Measurements from ENCODE around the gene HPSE2. TPM values are rescaled to one million over a fixed set of nuclear protein-coding genes. Genes with fewer than 3 reads are reported as not detected.

HPSE2 gene
- total RNA-seq, 1 donor from 2014 or later, result not detected

DNA sequence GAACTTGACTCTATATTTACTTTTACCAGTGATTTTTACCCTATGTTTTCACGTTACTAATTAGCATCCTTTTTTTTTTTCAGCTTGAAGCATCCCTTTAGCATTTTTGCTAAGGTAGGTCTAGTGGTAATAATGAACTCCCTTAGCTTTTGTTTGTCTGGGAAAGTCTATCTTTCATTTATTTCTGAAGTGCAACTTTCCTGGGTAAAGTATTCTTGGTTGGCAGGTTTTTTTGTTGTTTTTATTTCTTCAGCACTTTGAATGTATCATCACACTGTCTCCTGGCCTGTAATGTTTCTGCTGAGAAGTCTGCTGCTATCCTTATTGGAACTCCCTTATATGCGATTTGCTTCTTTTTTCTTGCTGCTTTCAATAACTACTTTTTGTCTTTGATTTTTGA lies 639.2 kb downstream of the HPSE2 start:
- DNase-seq (ENCODE audit: low spot score), result no peak
- Mint-ChIP-seq H3K36me3 (ENCODE audit: low read depth, unreplicated experiment) (no peaks in the 10 kb centered on the region), H3K27me3 (ENCODE audit: unreplicated experiment) (peaks cover 2% of the 10 kb centered on the region), H3K4me1 (ENCODE audit: unreplicated experiment) (no peaks in the 10 kb centered on the region), H3K9me3 (ENCODE audit: unreplicated experiment) (no peaks in the 10 kb centered on the region), H3K4me3 (ENCODE audit: unreplicated experiment) (no peak overlapping the region), H3K27ac (ENCODE audit: unreplicated experiment) (no peak overlapping the region)
- TF ChIP-seq, protein P1, sequence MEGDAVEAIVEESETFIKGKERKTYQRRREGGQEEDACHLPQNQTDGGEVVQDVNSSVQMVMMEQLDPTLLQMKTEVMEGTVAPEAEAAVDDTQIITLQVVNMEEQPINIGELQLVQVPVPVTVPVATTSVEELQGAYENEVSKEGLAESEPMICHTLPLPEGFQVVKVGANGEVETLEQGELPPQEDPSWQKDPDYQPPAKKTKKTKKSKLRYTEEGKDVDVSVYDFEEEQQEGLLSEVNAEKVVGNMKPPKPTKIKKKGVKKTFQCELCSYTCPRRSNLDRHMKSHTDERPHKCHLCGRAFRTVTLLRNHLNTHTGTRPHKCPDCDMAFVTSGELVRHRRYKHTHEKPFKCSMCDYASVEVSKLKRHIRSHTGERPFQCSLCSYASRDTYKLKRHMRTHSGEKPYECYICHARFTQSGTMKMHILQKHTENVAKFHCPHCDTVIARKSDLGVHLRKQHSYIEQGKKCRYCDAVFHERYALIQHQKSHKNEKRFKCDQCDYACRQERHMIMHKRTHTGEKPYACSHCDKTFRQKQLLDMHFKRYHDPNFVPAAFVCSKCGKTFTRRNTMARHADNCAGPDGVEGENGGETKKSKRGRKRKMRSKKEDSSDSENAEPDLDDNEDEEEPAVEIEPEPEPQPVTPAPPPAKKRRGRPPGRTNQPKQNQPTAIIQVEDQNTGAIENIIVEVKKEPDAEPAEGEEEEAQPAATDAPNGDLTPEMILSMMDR (IDR thresholded peaks at IDR 0.05; ENCODE audit: unreplicated experiment), result no peak

DNA sequence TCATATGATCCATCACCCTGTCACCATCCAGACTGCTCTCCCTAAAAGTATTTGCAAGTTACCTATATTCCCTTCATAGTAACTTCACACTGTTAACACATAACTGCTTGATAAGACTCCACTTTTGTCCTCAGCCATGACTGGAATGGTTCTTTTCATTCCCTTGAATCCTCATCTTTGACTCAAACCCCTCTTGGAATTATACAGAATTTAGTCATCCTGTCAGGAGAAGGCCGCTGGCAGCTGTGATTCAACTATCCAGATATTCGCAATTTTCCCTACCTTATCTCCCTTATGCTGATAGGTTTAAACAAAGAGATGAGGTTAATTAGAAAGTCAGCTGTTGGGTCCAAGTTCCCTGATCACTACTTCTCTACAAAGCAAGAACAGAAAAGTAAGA lies 646.0 kb downstream of the HPSE2 start:
- no peak overlapping the region for H3K4me3 Mint-ChIP-seq (ENCODE audit: unreplicated experiment)
- H3K36me3 Mint-ChIP-seq (ENCODE audit: low read depth, unreplicated experiment), result no peaks in the 10 kb centered on the region
- H3K27ac Mint-ChIP-seq (ENCODE audit: unreplicated experiment), result no peak overlapping the region
- TF ChIP-seq, protein P1 (IDR thresholded peaks at IDR 0.05; ENCODE audit: unreplicated experiment), result no peak
- no peak for DNase-seq (ENCODE audit: low spot score)
- H3K9me3 Mint-ChIP-seq (ENCODE audit: unreplicated experiment), result no peaks in the 10 kb centered on the region
- no peaks in the 10 kb centered on the region for H3K4me1 Mint-ChIP-seq (ENCODE audit: unreplicated experiment)
- no peaks in the 10 kb centered on the region for H3K27me3 Mint-ChIP-seq (ENCODE audit: unreplicated experiment)

DNA sequence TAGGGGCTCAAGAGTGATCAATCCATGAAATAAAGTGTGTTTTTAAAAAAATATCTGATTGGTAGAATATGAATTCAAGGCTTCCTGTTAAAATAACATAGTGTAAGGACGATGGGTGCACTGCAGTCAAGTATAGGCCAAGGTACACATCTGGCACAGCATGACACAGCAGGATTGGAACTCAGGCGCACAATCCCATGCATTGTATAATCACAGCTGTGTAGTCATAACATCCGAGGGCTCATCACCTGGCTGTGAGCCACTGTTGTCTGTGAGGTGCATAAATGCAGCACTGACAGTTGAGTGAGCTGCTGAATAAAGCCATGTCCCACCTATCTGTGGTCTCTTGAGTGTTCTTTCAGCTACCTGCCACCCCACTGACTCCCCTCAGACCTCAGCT lies 646.6 kb downstream of the HPSE2 start:
- Mint-ChIP-seq H3K27ac (ENCODE audit: unreplicated experiment) (no peak overlapping the region), H3K4me1 (ENCODE audit: unreplicated experiment) (no peaks in the 10 kb centered on the region), H3K9me3 (ENCODE audit: unreplicated experiment) (no peaks in the 10 kb centered on the region), H3K36me3 (ENCODE audit: low read depth, unreplicated experiment) (no peaks in the 10 kb centered on the region), H3K27me3 (ENCODE audit: unreplicated experiment) (no peaks in the 10 kb centered on the region), H3K4me3 (ENCODE audit: unreplicated experiment) (no peak overlapping the region)
- TF ChIP-seq, protein P1 (IDR thresholded peaks at IDR 0.05; ENCODE audit: unreplicated experiment), result no peak
- no peak for DNase-seq (ENCODE audit: low spot score)

DNA sequence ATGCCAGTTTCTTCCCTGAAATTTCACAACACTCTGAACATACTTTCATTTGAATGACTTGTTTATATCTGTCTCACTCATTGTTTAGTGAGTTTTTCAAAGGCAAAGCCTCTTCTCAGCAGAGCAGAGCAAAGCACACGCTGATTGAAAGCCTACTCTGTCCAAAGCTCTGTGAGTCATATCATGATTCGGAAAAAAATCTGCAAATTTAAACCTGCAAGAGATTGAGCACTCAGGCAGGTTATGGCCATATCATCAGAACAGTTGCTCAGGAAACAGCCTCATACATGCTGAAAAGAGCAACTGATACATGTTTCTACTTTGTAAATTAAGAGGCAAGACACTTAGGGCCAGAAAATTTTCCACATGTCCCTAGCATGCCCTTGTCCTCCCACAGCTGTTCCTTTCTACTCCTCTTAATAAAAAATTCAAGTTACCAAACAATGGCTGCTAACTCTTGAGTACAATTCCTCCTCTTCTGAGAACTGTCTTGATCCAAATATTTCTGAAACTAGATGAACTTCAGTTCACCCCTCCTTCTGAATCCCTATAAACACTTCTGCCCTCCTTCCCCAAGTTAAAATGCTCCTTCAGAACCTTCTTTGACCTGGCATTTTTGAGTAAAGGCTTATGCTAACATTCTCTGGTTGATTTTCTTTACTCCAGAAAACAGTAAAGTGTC lies 648.4 kb downstream of the HPSE2 start:
- H3K27me3 Mint-ChIP-seq (ENCODE audit: unreplicated experiment), result no peaks in the 10 kb centered on the region
- H3K4me3 Mint-ChIP-seq (ENCODE audit: unreplicated experiment), result no peak overlapping the region
- TF ChIP-seq, protein P1 (IDR thresholded peaks at IDR 0.05; ENCODE audit: unreplicated experiment), result no peak
- no peaks in the 10 kb centered on the region for H3K36me3 Mint-ChIP-seq (ENCODE audit: low read depth, unreplicated experiment)
- no peak overlapping the region for H3K27ac Mint-ChIP-seq (ENCODE audit: unreplicated experiment)
- no peaks in the 10 kb centered on the region for H3K9me3 Mint-ChIP-seq (ENCODE audit: unreplicated experiment)
- no peaks in the 10 kb centered on the region for H3K4me1 Mint-ChIP-seq (ENCODE audit: unreplicated experiment)
- DNase-seq (ENCODE audit: low spot score), result no peak

DNA sequence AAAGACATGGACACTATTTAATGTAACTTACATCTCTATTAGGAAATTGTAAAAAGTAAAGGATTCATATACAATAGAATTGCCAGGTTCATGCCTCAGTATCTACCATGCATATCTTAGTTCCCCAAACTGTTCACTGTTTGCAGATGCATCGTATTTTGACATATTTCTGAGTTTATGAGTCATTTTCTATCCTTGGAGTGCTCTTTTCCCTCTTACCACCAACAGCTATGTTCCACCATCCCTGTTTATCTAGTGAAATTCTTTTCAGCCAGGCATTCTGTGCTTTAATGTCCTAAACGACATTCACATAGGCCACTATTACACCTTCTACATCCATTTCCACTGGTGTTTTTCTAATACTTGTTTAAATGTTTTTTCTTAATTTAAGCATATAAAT lies 649.6 kb downstream of the HPSE2 start:
- Mint-ChIP-seq H3K36me3 (ENCODE audit: low read depth, unreplicated experiment) (no peaks in the 10 kb centered on the region), H3K4me3 (ENCODE audit: unreplicated experiment) (no peak overlapping the region), H3K4me1 (ENCODE audit: unreplicated experiment) (no peaks in the 10 kb centered on the region), H3K9me3 (ENCODE audit: unreplicated experiment) (no peaks in the 10 kb centered on the region), H3K27me3 (ENCODE audit: unreplicated experiment) (no peaks in the 10 kb centered on the region), H3K27ac (ENCODE audit: unreplicated experiment) (no peak overlapping the region)
- DNase-seq (ENCODE audit: low spot score), result no peak
- TF ChIP-seq, protein P1 (IDR thresholded peaks at IDR 0.05; ENCODE audit: unreplicated experiment), result no peak

Data from endothelial cell (in vitro differentiated cells).